ENCODE results near the gene LYRM7. TPM values are rescaled to one million over a fixed set of nuclear protein-coding genes. Genes with fewer than 3 reads are reported as not detected.

Gene LYRM7
- total RNA-seq, 4 donors from 2014 or later = 6.6 to 8.8 (median 7.9) TPM

GRCh38 chr5:131217791-131218190, 47.0 kb downstream of the LYRM7 start:
- no peaks in the 10 kb centered on the region for H3K36me3 ChIP-seq
- H3K4me1 ChIP-seq = no peaks in the 10 kb centered on the region
- no peaks in the 10 kb centered on the region for H3K27me3 ChIP-seq
- H3K4me3 ChIP-seq = no peak overlapping the region
- H3K9me3 ChIP-seq = no peaks in the 10 kb centered on the region
- no peak overlapping the region for H3K27ac ChIP-seq
- no peak for TF ChIP-seq CTCF (IDR thresholded peaks at IDR 0.05)
- no peak for TF ChIP-seq POLR2A (IDR thresholded peaks at IDR 0.05)
- DNase-seq = no peak

DNA sequence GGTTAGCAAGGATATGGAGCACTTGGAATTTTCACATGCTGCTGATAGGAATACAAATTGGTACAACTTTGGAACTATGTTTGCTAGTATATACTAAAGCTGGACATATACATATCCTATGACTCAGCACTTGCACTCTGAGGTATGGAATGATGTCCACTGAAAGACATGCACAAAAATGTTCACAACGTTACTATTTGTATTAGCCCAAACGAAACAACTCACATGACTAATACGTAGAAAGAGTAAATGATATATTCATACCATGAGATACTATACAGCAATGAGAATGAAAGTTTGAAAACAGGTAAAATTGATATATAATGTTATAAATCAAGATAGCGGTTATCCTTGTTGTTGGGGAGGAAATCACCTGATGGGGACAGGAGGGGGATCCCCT, 47.6 kb downstream of the LYRM7 start:
- H3K27ac ChIP-seq = no peak overlapping the region
- no peaks in the 10 kb centered on the region for H3K4me1 ChIP-seq
- no peak for TF ChIP-seq CTCF (IDR thresholded peaks at IDR 0.05)
- no peak for TF ChIP-seq POLR2A (IDR thresholded peaks at IDR 0.05)
- no peaks in the 10 kb centered on the region for H3K9me3 ChIP-seq
- H3K36me3 ChIP-seq = no peaks in the 10 kb centered on the region
- no peaks in the 10 kb centered on the region for H3K27me3 ChIP-seq
- no peak overlapping the region for H3K4me3 ChIP-seq
- no peak for DNase-seq

GRCh38 chr5:131220566-131220965, 49.8 kb downstream of the LYRM7 start:
- H3K4me1 ChIP-seq = peaks cover 0 to 20% (median 5%) of the 10 kb centered on the region in 4 donors
- H3K4me3 ChIP-seq = no peak overlapping the region
- no peak for DNase-seq
- no peak overlapping the region for H3K27ac ChIP-seq
- H3K36me3 ChIP-seq = no peaks in the 10 kb centered on the region
- no peaks in the 10 kb centered on the region for H3K27me3 ChIP-seq
- H3K9me3 ChIP-seq = no peaks in the 10 kb centered on the region
- no peak for TF ChIP-seq CTCF (IDR thresholded peaks at IDR 0.05)
- TF ChIP-seq POLR2A (IDR thresholded peaks at IDR 0.05) = no peak

DNA sequence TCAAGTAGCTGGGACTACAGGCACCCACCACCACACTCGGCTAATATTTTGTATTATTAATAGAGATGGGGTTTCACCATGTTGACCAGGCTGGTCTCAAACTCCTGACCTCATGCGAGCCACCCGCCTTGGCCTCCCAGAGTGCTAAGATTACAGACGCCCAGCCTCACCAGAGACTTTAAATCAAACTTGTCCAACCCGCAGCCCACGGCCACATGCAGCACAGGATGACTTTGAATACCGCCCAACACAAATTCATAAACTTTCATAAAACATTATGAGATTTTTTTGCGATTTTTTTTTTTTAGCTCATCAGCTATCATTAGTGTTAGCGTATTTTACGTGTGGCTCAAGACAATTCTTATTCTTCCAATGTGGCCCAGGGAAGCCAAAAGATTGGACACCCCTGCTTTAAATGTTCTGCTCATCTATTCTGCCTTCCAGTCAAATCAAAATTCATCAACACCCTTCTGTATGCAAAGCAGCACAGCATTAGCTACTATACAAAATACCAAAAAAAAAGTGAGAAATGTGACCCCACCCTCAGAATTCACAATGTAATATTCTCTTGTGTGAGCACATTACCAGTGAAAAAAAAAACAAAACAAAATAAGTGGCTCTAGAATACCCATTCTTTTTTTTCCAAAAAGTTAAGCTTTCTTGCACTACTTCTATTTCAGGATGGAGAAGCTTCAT, 50.4 kb downstream of the LYRM7 start:
- no peak overlapping the region for H3K4me3 ChIP-seq
- no peak for DNase-seq
- H3K36me3 ChIP-seq = no peaks in the 10 kb centered on the region
- peaks cover 0 to 20% (median 5%) of the 10 kb centered on the region in 4 donors for H3K4me1 ChIP-seq
- no peaks in the 10 kb centered on the region for H3K9me3 ChIP-seq
- H3K27me3 ChIP-seq = no peaks in the 10 kb centered on the region
- no peak overlapping the region for H3K27ac ChIP-seq
- TF ChIP-seq POLR2A (IDR thresholded peaks at IDR 0.05) (no peak), CTCF (IDR thresholded peaks at IDR 0.05) (no peak)

GRCh38 chr5:131221888-131222287, 51.1 kb downstream of the LYRM7 start:
- Histone ChIP-seq H3K36me3 (no peaks in the 10 kb centered on the region), H3K4me1 (peaks cover 0 to 20% (median 5%) of the 10 kb centered on the region in 4 donors), H3K27me3 (no peaks in the 10 kb centered on the region), H3K9me3 (no peaks in the 10 kb centered on the region), H3K4me3 (no peak overlapping the region), H3K27ac (no peak overlapping the region)
- TF ChIP-seq CTCF (IDR thresholded peaks at IDR 0.05) = no peak
- TF ChIP-seq POLR2A (IDR thresholded peaks at IDR 0.05) = no peak
- DNase-seq = no peak

Measured in Peyer's patch (tissue), 4 donors.